ENCODE results near the gene CTDP1. TPM values are rescaled to one million over a fixed set of nuclear protein-coding genes. Genes with fewer than 3 reads are reported as not detected.

Gene CTDP1
- total RNA-seq, 1 donor from 2014 or later = 23.1 TPM

GRCh38 chr18:79644666-79645057 lies 34.9 kb upstream of the CTDP1 start:
- Mint-ChIP-seq H3K27me3 (ENCODE audit: unreplicated experiment) (peaks cover 26% of the 10 kb centered on the region), H3K4me3 (ENCODE audit: unreplicated experiment) (no peak overlapping the region), H3K9me3 (ENCODE audit: unreplicated experiment) (no peaks in the 10 kb centered on the region), H3K4me1 (ENCODE audit: unreplicated experiment) (peaks cover 7% of the 10 kb centered on the region), H3K36me3 (ENCODE audit: unreplicated experiment) (no peaks in the 10 kb centered on the region), H3K27ac (ENCODE audit: unreplicated experiment) (no peak overlapping the region)
- no peak for DNase-seq (ENCODE audit: extremely low spot score, unreplicated experiment)
- TF ChIP-seq CTCF (IDR thresholded peaks at IDR 0.05) = no peak

GRCh38 chr18:79645291-79645983 lies 34.2 kb upstream of the CTDP1 start:
- peak; percentile 82 for DNase-seq (ENCODE audit: extremely low spot score, unreplicated experiment)
- H3K4me3 Mint-ChIP-seq (ENCODE audit: unreplicated experiment) = no peak overlapping the region
- no peak for TF ChIP-seq CTCF (IDR thresholded peaks at IDR 0.05)
- no peaks in the 10 kb centered on the region for H3K9me3 Mint-ChIP-seq (ENCODE audit: unreplicated experiment)
- peaks cover 9% of the 10 kb centered on the region for H3K4me1 Mint-ChIP-seq (ENCODE audit: unreplicated experiment)
- H3K27ac Mint-ChIP-seq (ENCODE audit: unreplicated experiment) = no peak overlapping the region
- H3K27me3 Mint-ChIP-seq (ENCODE audit: unreplicated experiment) = peaks cover 32% of the 10 kb centered on the region
- no peaks in the 10 kb centered on the region for H3K36me3 Mint-ChIP-seq (ENCODE audit: unreplicated experiment)

GRCh38 chr18:79647307-79647706 lies 32.3 kb upstream of the CTDP1 start:
- H3K27ac Mint-ChIP-seq (ENCODE audit: unreplicated experiment) = no peak overlapping the region
- H3K4me1 Mint-ChIP-seq (ENCODE audit: unreplicated experiment) = peaks cover 9% of the 10 kb centered on the region
- no peak overlapping the region for H3K4me3 Mint-ChIP-seq (ENCODE audit: unreplicated experiment)
- no peaks in the 10 kb centered on the region for H3K36me3 Mint-ChIP-seq (ENCODE audit: unreplicated experiment)
- no peak for DNase-seq (ENCODE audit: extremely low spot score, unreplicated experiment)
- no peak for TF ChIP-seq CTCF (IDR thresholded peaks at IDR 0.05)
- H3K9me3 Mint-ChIP-seq (ENCODE audit: unreplicated experiment) = no peaks in the 10 kb centered on the region
- peaks cover 43% of the 10 kb centered on the region for H3K27me3 Mint-ChIP-seq (ENCODE audit: unreplicated experiment)

- Mint-ChIP-seq H3K9me3 (ENCODE audit: unreplicated experiment) (peaks cover 6% of the 10 kb centered on the region), H3K27me3 (ENCODE audit: unreplicated experiment) (peaks cover 70% of the 10 kb centered on the region), H3K27ac (ENCODE audit: unreplicated experiment) (no peak overlapping the region), H3K36me3 (ENCODE audit: unreplicated experiment) (peaks cover 3% of the 10 kb centered on the region), H3K4me3 (ENCODE audit: unreplicated experiment) (no peak overlapping the region), H3K4me1 (ENCODE audit: unreplicated experiment) (peaks cover 9% of the 10 kb centered on the region)
- no peak for TF ChIP-seq CTCF (IDR thresholded peaks at IDR 0.05)
- no peak for DNase-seq (ENCODE audit: extremely low spot score, unreplicated experiment)
These were observed 28.6 kb upstream of the CTDP1 start for GRCh38 chr18:79650959-79651358.

GRCh38 chr18:79657342-79657996 lies 22.1 kb upstream of the CTDP1 start:
- H3K4me3 Mint-ChIP-seq (ENCODE audit: unreplicated experiment) = no peak overlapping the region
- no peak overlapping the region for H3K27ac Mint-ChIP-seq (ENCODE audit: unreplicated experiment)
- peaks cover 3% of the 10 kb centered on the region for H3K36me3 Mint-ChIP-seq (ENCODE audit: unreplicated experiment)
- TF ChIP-seq CTCF (IDR thresholded peaks at IDR 0.05) = no peak
- H3K27me3 Mint-ChIP-seq (ENCODE audit: unreplicated experiment) = peaks cover 72% of the 10 kb centered on the region
- H3K4me1 Mint-ChIP-seq (ENCODE audit: unreplicated experiment) = no peaks in the 10 kb centered on the region
- H3K9me3 Mint-ChIP-seq (ENCODE audit: unreplicated experiment) = peaks cover 10% of the 10 kb centered on the region
- no peak for DNase-seq (ENCODE audit: extremely low spot score, unreplicated experiment)

All from osteocyte (in vitro differentiated cells).